ENCODE measurements around the gene AQP5. TPM values are rescaled to one million over a fixed set of nuclear protein-coding genes. Genes with fewer than 3 reads are reported as not detected.
"Not testable (repeated sequence)": the region's sequence is repeated elsewhere in the genome, so short reads cannot be mapped to it uniquely, and the experiment has no call there.

The AQP5 gene
- polyA plus RNA-seq, 2 donors = 3.1 to 48.8 TPM

- no peak overlapping the region for H3K4me3 ChIP-seq (ENCODE audit: low read depth in 1 of 2, low read length in 2 of 2)
- no peaks in the 10 kb centered on the region for H3K27me3 ChIP-seq (ENCODE audit: control insufficient read depth in 1 of 2, insufficient read depth in 2 of 2, low read length in 2 of 2)
- H3K27ac ChIP-seq (ENCODE audit: low read depth in 2 of 2, low read length in 1 of 2) = no peak overlapping the region
- no peaks in the 10 kb centered on the region for H3K4me1 ChIP-seq (ENCODE audit: control insufficient read depth in 2 of 2, insufficient read depth in 2 of 2, low read length in 1 of 2)
- 87 to 90% methylated on average over 9 of the region's 9 CpGs for WGBS, 2 donors
- no peaks in the 10 kb centered on the region for H3K36me3 ChIP-seq (ENCODE audit: control insufficient read depth in 2 of 2, insufficient read depth in 2 of 2, low read length in 1 of 2)
- no peaks in the 10 kb centered on the region for H3K9me3 ChIP-seq (ENCODE audit: control insufficient read depth in 2 of 2, insufficient read depth in 1 of 2, low read depth in 1 of 2, low read length in 1 of 2)
Observed at GRCh38 chr12:49984476-49985359, 23.0 kb downstream of the AQP5 start.

DNA sequence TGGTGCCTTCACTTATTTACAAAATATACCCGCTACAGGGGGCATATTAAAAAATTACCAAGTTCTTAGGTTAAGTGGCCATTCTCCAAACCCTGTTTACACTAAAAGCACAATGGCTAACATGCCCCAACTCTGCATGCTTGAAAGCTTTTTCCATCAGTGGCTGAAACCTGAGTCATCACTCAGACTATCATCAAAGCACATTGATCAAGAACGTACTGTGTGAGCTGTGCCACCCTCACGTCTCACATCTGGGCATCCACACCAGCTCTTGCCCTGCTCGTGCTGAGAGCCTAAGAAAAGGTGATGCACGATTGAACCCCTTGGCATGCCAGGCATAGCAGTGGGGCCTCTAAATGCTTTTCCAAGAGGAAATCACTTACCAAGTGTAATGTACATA, 24.3 kb downstream of the AQP5 start:
- Histone ChIP-seq H3K9me3 (ENCODE audit: control insufficient read depth in 2 of 2, insufficient read depth in 1 of 2, low read depth in 1 of 2, low read length in 1 of 2) (no peaks in the 10 kb centered on the region), H3K27ac (ENCODE audit: low read depth in 2 of 2, low read length in 1 of 2) (no peak overlapping the region), H3K36me3 (ENCODE audit: control insufficient read depth in 2 of 2, insufficient read depth in 2 of 2, low read length in 1 of 2) (no peaks in the 10 kb centered on the region), H3K4me1 (ENCODE audit: control insufficient read depth in 2 of 2, insufficient read depth in 2 of 2, low read length in 1 of 2) (no peaks in the 10 kb centered on the region), H3K27me3 (ENCODE audit: control insufficient read depth in 1 of 2, insufficient read depth in 2 of 2, low read length in 2 of 2) (no peaks in the 10 kb centered on the region), H3K4me3 (ENCODE audit: low read depth in 1 of 2, low read length in 2 of 2) (no peak overlapping the region)
- 79 to 81% methylated on average over 5 of the region's 5 CpGs for WGBS, 2 donors

DNA sequence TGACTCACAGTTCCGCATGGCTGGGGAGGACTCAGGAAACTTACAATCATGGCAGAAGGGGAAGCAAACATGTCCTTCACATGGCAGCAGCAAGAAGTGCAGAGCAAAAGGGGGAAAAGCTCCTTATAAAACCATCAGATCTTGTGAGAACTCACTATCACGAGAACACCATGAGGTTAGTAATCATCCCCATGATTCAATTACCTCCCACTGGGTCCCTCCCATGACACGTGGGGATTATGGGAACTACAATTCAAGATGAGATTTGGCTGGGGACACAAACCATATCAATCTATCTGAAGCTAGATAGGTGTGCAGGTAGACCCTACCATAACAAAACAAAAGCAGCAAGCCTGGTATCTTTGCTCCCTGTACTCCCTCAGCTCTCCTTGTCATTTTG, 24.8 kb downstream of the AQP5 start:
- H3K4me3 ChIP-seq (ENCODE audit: low read depth in 1 of 2, low read length in 2 of 2); H3K27me3 ChIP-seq (ENCODE audit: control insufficient read depth in 1 of 2, insufficient read depth in 2 of 2, low read length in 2 of 2); H3K9me3 ChIP-seq (ENCODE audit: control insufficient read depth in 2 of 2, insufficient read depth in 1 of 2, low read depth in 1 of 2, low read length in 1 of 2); H3K27ac ChIP-seq (ENCODE audit: low read depth in 2 of 2, low read length in 1 of 2); H3K4me1 ChIP-seq (ENCODE audit: control insufficient read depth in 2 of 2, insufficient read depth in 2 of 2, low read length in 1 of 2); H3K36me3 ChIP-seq (ENCODE audit: control insufficient read depth in 2 of 2, insufficient read depth in 2 of 2, low read length in 1 of 2): not testable (repeated sequence)
- WGBS, 2 donors = 83 to 91% methylated on average over 3 of the region's 3 CpGs

DNA sequence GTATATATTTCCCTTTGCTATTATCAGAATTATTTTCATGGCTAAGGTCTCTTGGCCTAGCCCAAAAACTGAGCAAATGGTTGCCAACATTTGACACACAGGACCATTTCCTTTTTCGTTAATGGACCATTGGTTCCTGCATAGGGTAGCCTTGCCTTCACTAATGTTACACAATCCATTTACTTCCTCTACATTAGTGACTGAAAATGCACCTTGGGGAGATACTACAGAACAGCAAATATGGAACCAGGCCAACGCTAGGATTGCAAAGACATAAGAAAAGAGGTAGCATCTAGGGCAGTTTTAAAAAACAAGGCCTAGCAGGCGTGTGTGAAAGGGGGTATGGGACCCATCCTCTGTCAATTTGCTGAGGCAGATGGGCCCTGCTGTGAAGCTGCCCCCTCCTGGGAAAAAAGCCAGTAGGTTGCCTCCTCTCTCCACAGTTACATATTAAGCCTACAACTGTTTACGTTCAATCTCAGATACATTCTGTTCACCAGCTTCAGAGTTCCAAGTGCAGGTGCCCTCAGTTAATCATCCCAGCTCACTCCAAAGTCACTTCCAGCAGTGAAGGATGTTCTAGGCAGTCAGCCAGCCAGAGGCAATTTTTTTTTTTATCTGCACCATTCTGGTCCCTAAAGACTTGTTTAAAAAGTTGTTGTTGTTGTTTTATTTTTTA, 26.1 kb downstream of the AQP5 start:
- H3K4me1 ChIP-seq (ENCODE audit: control insufficient read depth in 2 of 2, insufficient read depth in 2 of 2, low read length in 1 of 2) = no peaks in the 10 kb centered on the region
- H3K27me3 ChIP-seq (ENCODE audit: control insufficient read depth in 1 of 2, insufficient read depth in 2 of 2, low read length in 2 of 2) = no peaks in the 10 kb centered on the region
- H3K36me3 ChIP-seq (ENCODE audit: control insufficient read depth in 2 of 2, insufficient read depth in 2 of 2, low read length in 1 of 2) = no peaks in the 10 kb centered on the region
- no peak overlapping the region for H3K27ac ChIP-seq (ENCODE audit: low read depth in 2 of 2, low read length in 1 of 2)
- 82 to 85% methylated on average over 4 of the region's 4 CpGs for WGBS, 2 donors
- no peak overlapping the region for H3K4me3 ChIP-seq (ENCODE audit: low read depth in 1 of 2, low read length in 2 of 2)
- H3K9me3 ChIP-seq (ENCODE audit: control insufficient read depth in 2 of 2, insufficient read depth in 1 of 2, low read depth in 1 of 2, low read length in 1 of 2) = no peaks in the 10 kb centered on the region

DNA sequence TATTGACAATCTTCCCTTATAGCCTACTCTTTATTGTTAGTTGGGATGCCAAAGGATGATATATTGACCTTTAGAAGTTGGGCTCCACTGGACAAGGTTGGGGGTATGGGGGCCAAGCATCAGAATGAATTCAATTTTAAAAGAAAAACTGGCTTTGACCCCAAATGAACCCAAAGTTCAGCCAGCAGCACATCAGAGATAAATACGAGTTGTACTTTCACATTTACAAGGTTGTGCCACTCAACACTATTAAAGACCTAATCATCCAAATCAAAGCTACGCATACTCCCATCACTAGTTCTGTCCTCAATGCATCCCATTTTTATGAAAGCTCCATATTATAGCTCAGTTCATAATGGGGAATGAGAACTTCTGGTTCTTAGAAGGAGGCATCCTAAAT, 27.7 kb downstream of the AQP5 start:
- 97 to 98% methylated on average over 2 of the region's 2 CpGs for WGBS, 2 donors
- not testable (repeated sequence) for H3K4me1 ChIP-seq (ENCODE audit: control insufficient read depth in 2 of 2, insufficient read depth in 2 of 2, low read length in 1 of 2); H3K9me3 ChIP-seq (ENCODE audit: control insufficient read depth in 2 of 2, insufficient read depth in 1 of 2, low read depth in 1 of 2, low read length in 1 of 2); H3K27ac ChIP-seq (ENCODE audit: low read depth in 2 of 2, low read length in 1 of 2); H3K36me3 ChIP-seq (ENCODE audit: control insufficient read depth in 2 of 2, insufficient read depth in 2 of 2, low read length in 1 of 2); H3K4me3 ChIP-seq (ENCODE audit: low read depth in 1 of 2, low read length in 2 of 2); H3K27me3 ChIP-seq (ENCODE audit: control insufficient read depth in 1 of 2, insufficient read depth in 2 of 2, low read length in 2 of 2)

DNA sequence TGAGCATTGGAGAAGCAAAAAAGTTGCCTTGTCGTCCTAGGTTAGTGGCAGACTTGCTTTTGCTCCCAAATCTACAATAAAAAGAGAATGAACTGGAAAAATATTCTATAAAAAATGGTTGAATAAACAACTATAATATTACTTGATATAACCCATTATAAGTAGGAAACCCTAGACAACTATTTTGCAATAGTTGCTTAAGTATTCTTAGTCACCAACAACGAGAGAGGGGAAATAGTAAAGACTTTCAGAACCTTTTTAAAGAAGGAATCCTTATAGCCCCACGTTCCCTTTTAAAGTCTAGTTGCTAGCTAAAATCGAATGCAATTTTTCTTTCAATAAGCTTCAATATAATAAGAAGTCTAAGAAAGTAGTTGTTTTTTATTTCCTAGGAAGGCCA, 28.6 kb downstream of the AQP5 start:
- H3K27ac ChIP-seq (ENCODE audit: low read depth in 2 of 2, low read length in 1 of 2) = no peak overlapping the region
- WGBS, 2 donors = 88 to 91% methylated on average over 4 of the region's 4 CpGs
- H3K9me3 ChIP-seq (ENCODE audit: control insufficient read depth in 2 of 2, insufficient read depth in 1 of 2, low read depth in 1 of 2, low read length in 1 of 2) = no peaks in the 10 kb centered on the region
- no peak overlapping the region for H3K4me3 ChIP-seq (ENCODE audit: low read depth in 1 of 2, low read length in 2 of 2)
- peaks cover 0 to 3% of the 10 kb centered on the region in 2 donors for H3K36me3 ChIP-seq (ENCODE audit: control insufficient read depth in 2 of 2, insufficient read depth in 2 of 2, low read length in 1 of 2)
- no peaks in the 10 kb centered on the region for H3K4me1 ChIP-seq (ENCODE audit: control insufficient read depth in 2 of 2, insufficient read depth in 2 of 2, low read length in 1 of 2)
- H3K27me3 ChIP-seq (ENCODE audit: control insufficient read depth in 1 of 2, insufficient read depth in 2 of 2, low read length in 2 of 2) = no peaks in the 10 kb centered on the region

- Histone ChIP-seq H3K9me3 (ENCODE audit: control insufficient read depth in 2 of 2, insufficient read depth in 1 of 2, low read depth in 1 of 2, low read length in 1 of 2) (no peaks in the 10 kb centered on the region), H3K4me3 (ENCODE audit: low read depth in 1 of 2, low read length in 2 of 2) (no peak overlapping the region), H3K27ac (ENCODE audit: low read depth in 2 of 2, low read length in 1 of 2) (no peak overlapping the region), H3K27me3 (ENCODE audit: control insufficient read depth in 1 of 2, insufficient read depth in 2 of 2, low read length in 2 of 2) (no peaks in the 10 kb centered on the region), H3K36me3 (ENCODE audit: control insufficient read depth in 2 of 2, insufficient read depth in 2 of 2, low read length in 1 of 2) (no peaks in the 10 kb centered on the region), H3K4me1 (ENCODE audit: control insufficient read depth in 2 of 2, insufficient read depth in 2 of 2, low read length in 1 of 2) (no peaks in the 10 kb centered on the region)
- WGBS, 2 donors = 88 to 89% methylated on average over 2 of the region's 2 CpGs
Observed at GRCh38 chr12:49998453-49998852, 36.8 kb downstream of the AQP5 start.

- Histone ChIP-seq H3K36me3 (ENCODE audit: control insufficient read depth in 2 of 2, insufficient read depth in 2 of 2, low read length in 1 of 2) (no peaks in the 10 kb centered on the region), H3K9me3 (ENCODE audit: control insufficient read depth in 2 of 2, insufficient read depth in 1 of 2, low read depth in 1 of 2, low read length in 1 of 2) (no peaks in the 10 kb centered on the region), H3K4me3 (ENCODE audit: low read depth in 1 of 2, low read length in 2 of 2) (no peak overlapping the region), H3K27ac (ENCODE audit: low read depth in 2 of 2, low read length in 1 of 2) (no peak overlapping the region), H3K4me1 (ENCODE audit: control insufficient read depth in 2 of 2, insufficient read depth in 2 of 2, low read length in 1 of 2) (no peaks in the 10 kb centered on the region), H3K27me3 (ENCODE audit: control insufficient read depth in 1 of 2, insufficient read depth in 2 of 2, low read length in 2 of 2) (no peaks in the 10 kb centered on the region)
- WGBS, 2 donors = 87 to 89% methylated on average over 2 of the region's 2 CpGs
Observed at GRCh38 chr12:50003595-50003994, 41.9 kb downstream of the AQP5 start.

- no peaks in the 10 kb centered on the region for H3K36me3 ChIP-seq (ENCODE audit: control insufficient read depth in 2 of 2, insufficient read depth in 2 of 2, low read length in 1 of 2)
- no peaks in the 10 kb centered on the region for H3K9me3 ChIP-seq (ENCODE audit: control insufficient read depth in 2 of 2, insufficient read depth in 1 of 2, low read depth in 1 of 2, low read length in 1 of 2)
- H3K27me3 ChIP-seq (ENCODE audit: control insufficient read depth in 1 of 2, insufficient read depth in 2 of 2, low read length in 2 of 2) = no peaks in the 10 kb centered on the region
- no peak overlapping the region for H3K4me3 ChIP-seq (ENCODE audit: low read depth in 1 of 2, low read length in 2 of 2)
- no peak overlapping the region for H3K27ac ChIP-seq (ENCODE audit: low read depth in 2 of 2, low read length in 1 of 2)
- H3K4me1 ChIP-seq (ENCODE audit: control insufficient read depth in 2 of 2, insufficient read depth in 2 of 2, low read length in 1 of 2) = no peaks in the 10 kb centered on the region
Observed at GRCh38 chr12:50004696-50005095, 43.0 kb downstream of the AQP5 start.

DNA sequence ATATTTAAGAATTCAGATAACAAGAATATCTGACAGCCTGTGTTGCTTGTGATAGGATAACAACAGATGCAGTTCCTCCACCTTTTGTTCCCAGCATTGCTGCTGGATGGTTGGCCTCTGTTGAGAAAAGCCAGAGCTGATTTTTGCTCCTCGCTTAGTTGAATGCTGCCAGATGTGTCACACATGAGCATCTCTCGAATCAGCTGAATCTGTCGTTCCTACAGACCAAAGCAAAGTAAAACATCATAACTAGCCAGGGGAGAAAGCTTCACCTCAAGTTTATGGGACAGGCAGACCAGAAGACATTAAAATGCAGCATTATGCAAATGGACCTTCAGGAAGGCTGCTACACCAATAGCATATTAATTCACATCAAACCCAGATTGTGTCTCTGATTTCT, 43.5 kb downstream of the AQP5 start:
- 69 to 81% methylated on average over 3 of the region's 3 CpGs for WGBS, 2 donors
- Histone ChIP-seq H3K27me3 (ENCODE audit: control insufficient read depth in 1 of 2, insufficient read depth in 2 of 2, low read length in 2 of 2) (no peaks in the 10 kb centered on the region), H3K4me3 (ENCODE audit: low read depth in 1 of 2, low read length in 2 of 2) (no peak overlapping the region), H3K27ac (ENCODE audit: low read depth in 2 of 2, low read length in 1 of 2) (no peak overlapping the region), H3K9me3 (ENCODE audit: control insufficient read depth in 2 of 2, insufficient read depth in 1 of 2, low read depth in 1 of 2, low read length in 1 of 2) (no peaks in the 10 kb centered on the region), H3K36me3 (ENCODE audit: control insufficient read depth in 2 of 2, insufficient read depth in 2 of 2, low read length in 1 of 2) (no peaks in the 10 kb centered on the region), H3K4me1 (ENCODE audit: control insufficient read depth in 2 of 2, insufficient read depth in 2 of 2, low read length in 1 of 2) (no peaks in the 10 kb centered on the region)

Measured in esophagus (tissue), 2 donors.